Measurements from ENCODE around the gene PDSS2.

DNA sequence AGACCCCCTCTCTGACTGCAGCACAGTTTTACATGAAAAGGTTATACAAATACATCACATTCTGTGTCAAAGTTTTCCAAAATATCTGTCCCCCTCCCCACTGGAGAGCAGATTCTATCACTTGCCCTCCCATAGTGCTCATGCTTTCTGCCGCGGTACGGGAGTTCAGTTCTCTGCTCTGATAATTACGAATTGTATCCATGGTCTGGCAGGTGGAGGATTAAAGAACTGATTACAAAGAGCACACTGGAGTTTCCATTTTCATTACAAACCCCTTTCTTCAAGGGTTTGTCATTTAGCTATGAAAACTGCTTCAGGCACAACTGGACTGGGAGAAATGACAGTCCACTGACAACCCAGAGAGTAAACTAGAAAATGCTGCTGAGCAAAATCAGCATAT lies 166.0 kb downstream of the PDSS2 start:
- TF ChIP-seq, protein P1, sequence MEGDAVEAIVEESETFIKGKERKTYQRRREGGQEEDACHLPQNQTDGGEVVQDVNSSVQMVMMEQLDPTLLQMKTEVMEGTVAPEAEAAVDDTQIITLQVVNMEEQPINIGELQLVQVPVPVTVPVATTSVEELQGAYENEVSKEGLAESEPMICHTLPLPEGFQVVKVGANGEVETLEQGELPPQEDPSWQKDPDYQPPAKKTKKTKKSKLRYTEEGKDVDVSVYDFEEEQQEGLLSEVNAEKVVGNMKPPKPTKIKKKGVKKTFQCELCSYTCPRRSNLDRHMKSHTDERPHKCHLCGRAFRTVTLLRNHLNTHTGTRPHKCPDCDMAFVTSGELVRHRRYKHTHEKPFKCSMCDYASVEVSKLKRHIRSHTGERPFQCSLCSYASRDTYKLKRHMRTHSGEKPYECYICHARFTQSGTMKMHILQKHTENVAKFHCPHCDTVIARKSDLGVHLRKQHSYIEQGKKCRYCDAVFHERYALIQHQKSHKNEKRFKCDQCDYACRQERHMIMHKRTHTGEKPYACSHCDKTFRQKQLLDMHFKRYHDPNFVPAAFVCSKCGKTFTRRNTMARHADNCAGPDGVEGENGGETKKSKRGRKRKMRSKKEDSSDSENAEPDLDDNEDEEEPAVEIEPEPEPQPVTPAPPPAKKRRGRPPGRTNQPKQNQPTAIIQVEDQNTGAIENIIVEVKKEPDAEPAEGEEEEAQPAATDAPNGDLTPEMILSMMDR (conservative IDR thresholded peaks at IDR 0.05; ENCODE audit: low read depth, low read length) = no peak
- TF ChIP-seq EZH2 (IDR thresholded peaks at IDR 0.05; ENCODE audit: borderline replicate concordance, low read depth, low read length, poor library complexity, severe bottlenecking) = no peak
